Tibial nerve (tissue), 3 donors: ENCODE results near the gene CASS4.

Experiments used
- EP300 ChIP-seq, 2 donors: sonication (generic); formaldehyde crosslinking; IDR thresholded peaks; one replicate each; pipeline ENCODE4 v1.6.1; 2017; ENCODE audit warnings: antibody characterized with exemption in 2 of 2, mild to moderate bottlenecking in 1 of 2
- POLR2A ChIP-seq, 2 donors: fragments of 450-650 bp; IDR thresholded peaks; one replicate each; pipeline ENCODE4 v1.6.1; 2017; ENCODE audit warnings: antibody characterized with exemption in 2 of 2, mild to moderate bottlenecking in 2 of 2, moderate library complexity in 2 of 2

DNA sequence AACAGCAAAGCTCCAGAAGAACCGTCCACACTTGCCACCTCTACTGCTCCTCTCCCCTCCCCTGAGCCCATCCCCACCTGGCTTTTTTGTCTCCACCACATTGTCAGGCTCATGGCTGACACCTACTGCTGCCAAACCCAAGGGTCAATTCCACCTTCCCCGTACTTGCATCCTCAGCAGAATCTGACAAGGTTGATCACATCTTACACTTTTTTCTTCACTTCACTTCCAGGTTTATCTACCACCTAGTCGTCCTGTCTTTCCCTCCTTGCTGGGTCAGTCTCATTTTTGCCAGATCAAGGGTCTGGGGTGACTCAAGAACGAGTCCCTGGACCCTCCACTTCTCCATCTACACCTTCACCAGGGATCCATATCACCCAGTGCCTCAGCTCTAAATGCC, 23.2 kb upstream of the CASS4 start:
- TF ChIP-seq EP300 (IDR thresholded peaks at IDR 0.05), result no peak
- no peak for TF ChIP-seq POLR2A (IDR thresholded peaks at IDR 0.05)
